T-helper 1 cell treated with Interleukin-12 subunit alpha and Interleukin-12 subunit beta and Interleukin-4 antibody, amounts not matched to agents 30 μg/mL and 1 μg/mL, for 36 hours (primary cell): ENCODE results near the gene MYOM3.

Experiments
- H3K27ac Mint-ChIP-seq: one replicate; pipeline ENCODE4 v1.8.0; 2021; ENCODE audit warnings: mild to moderate bottlenecking, mixed read lengths
- H3K27me3 Mint-ChIP-seq: one replicate; pipeline ENCODE4 v1.8.0; 2021; ENCODE audit warnings: low read depth, mixed read lengths
- H3K36me3 Mint-ChIP-seq: one replicate; pipeline ENCODE4 v1.8.0; 2021; ENCODE audit warnings: low read depth, mixed read lengths
- H3K4me1 Mint-ChIP-seq: one replicate; pipeline ENCODE4 v1.8.0; 2021; ENCODE audit warnings: low read depth, mixed read lengths
- H3K4me3 Mint-ChIP-seq: one replicate; pipeline ENCODE4 v1.8.0; 2021; ENCODE audit warnings: mild to moderate bottlenecking, moderate library complexity, mixed read lengths
- H3K9me3 Mint-ChIP-seq: one replicate; pipeline ENCODE4 v1.8.0; 2021; ENCODE audit warnings: mixed read lengths

The MYOM3 gene

GRCh38 chr1:24142546-24143534 is 30.9 kb upstream of the MYOM3 start, which contains the start of gene IL22RA1:
IL22RA1 (minus strand) TSS chr1:24143140; CDS start chr1:24143082, 58 bp downstream.
- Mint-ChIP-seq H3K9me3 (no peaks in the 10 kb centered on the region), H3K27me3 (peaks cover 17% of the 10 kb centered on the region), H3K4me1 (peaks cover 2% of the 10 kb centered on the region), H3K36me3 (no peaks in the 10 kb centered on the region), H3K27ac (no peak within 1 kb of the TSS), H3K4me3 (no peak within 1 kb of the TSS)

- H3K27ac Mint-ChIP-seq = no peak overlapping the region
- no peak overlapping the region for H3K4me3 Mint-ChIP-seq
- H3K9me3 Mint-ChIP-seq = no peaks in the 10 kb centered on the region
- H3K36me3 Mint-ChIP-seq = no peaks in the 10 kb centered on the region
- peaks cover 11% of the 10 kb centered on the region for H3K27me3 Mint-ChIP-seq
- peaks cover 2% of the 10 kb centered on the region for H3K4me1 Mint-ChIP-seq
Observed at GRCh38 chr1:24141311-24141997, 29.5 kb upstream of the MYOM3 start.

GRCh38 chr1:24140741-24141181 is 28.8 kb upstream of the MYOM3 start:
- H3K27ac Mint-ChIP-seq = no peak overlapping the region
- H3K27me3 Mint-ChIP-seq = peaks cover 7% of the 10 kb centered on the region
- H3K4me3 Mint-ChIP-seq = no peak overlapping the region
- peaks cover 2% of the 10 kb centered on the region for H3K4me1 Mint-ChIP-seq
- H3K9me3 Mint-ChIP-seq = no peaks in the 10 kb centered on the region
- H3K36me3 Mint-ChIP-seq = no peaks in the 10 kb centered on the region

GRCh38 chr1:24139841-24140425 is 28.0 kb upstream of the MYOM3 start:
- H3K27me3 Mint-ChIP-seq = peaks cover 7% of the 10 kb centered on the region
- H3K27ac Mint-ChIP-seq = no peak overlapping the region
- peaks cover 3% of the 10 kb centered on the region for H3K9me3 Mint-ChIP-seq
- no peak overlapping the region for H3K4me3 Mint-ChIP-seq
- H3K4me1 Mint-ChIP-seq = peaks cover 2% of the 10 kb centered on the region
- no peaks in the 10 kb centered on the region for H3K36me3 Mint-ChIP-seq

GRCh38 chr1:24139222-24139489 is 27.2 kb upstream of the MYOM3 start:
- Mint-ChIP-seq H3K4me3 (no peak overlapping the region), H3K9me3 (peaks cover 4% of the 10 kb centered on the region), H3K4me1 (peaks cover 2% of the 10 kb centered on the region), H3K36me3 (no peaks in the 10 kb centered on the region), H3K27me3 (peaks cover 3% of the 10 kb centered on the region), H3K27ac (no peak overlapping the region)

- H3K27ac Mint-ChIP-seq = no peak overlapping the region
- H3K4me1 Mint-ChIP-seq = peaks cover 2% of the 10 kb centered on the region
- peaks cover 4% of the 10 kb centered on the region for H3K9me3 Mint-ChIP-seq
- H3K36me3 Mint-ChIP-seq = no peaks in the 10 kb centered on the region
- peaks cover 3% of the 10 kb centered on the region for H3K27me3 Mint-ChIP-seq
- H3K4me3 Mint-ChIP-seq = no peak overlapping the region
Observed at GRCh38 chr1:24138476-24139221, 26.7 kb upstream of the MYOM3 start.

- Mint-ChIP-seq H3K36me3 (no peaks in the 10 kb centered on the region), H3K27ac (no peak overlapping the region), H3K4me1 (peaks cover 2% of the 10 kb centered on the region), H3K4me3 (no peak overlapping the region), H3K9me3 (peaks cover 4% of the 10 kb centered on the region), H3K27me3 (peaks cover 4% of the 10 kb centered on the region)
Observed at GRCh38 chr1:24136956-24137539, 25.1 kb upstream of the MYOM3 start.

- no peak overlapping the region for H3K4me3 Mint-ChIP-seq
- H3K27me3 Mint-ChIP-seq = peaks cover 6% of the 10 kb centered on the region
- no peak overlapping the region for H3K27ac Mint-ChIP-seq
- peaks cover 13% of the 10 kb centered on the region for H3K9me3 Mint-ChIP-seq
- H3K4me1 Mint-ChIP-seq = peaks cover 2% of the 10 kb centered on the region
- no peaks in the 10 kb centered on the region for H3K36me3 Mint-ChIP-seq
Observed at GRCh38 chr1:24134376-24134775, 22.4 kb upstream of the MYOM3 start.

GRCh38 chr1:24133819-24134218 is 21.9 kb upstream of the MYOM3 start:
- Mint-ChIP-seq H3K36me3 (no peaks in the 10 kb centered on the region), H3K4me1 (no peaks in the 10 kb centered on the region), H3K27ac (no peak overlapping the region), H3K4me3 (no peak overlapping the region), H3K9me3 (peaks cover 13% of the 10 kb centered on the region), H3K27me3 (peaks cover 6% of the 10 kb centered on the region)

GRCh38 chr1:24130385-24130784 is 18.4 kb upstream of the MYOM3 start:
- Mint-ChIP-seq H3K36me3 (no peaks in the 10 kb centered on the region), H3K27me3 (peaks cover 6% of the 10 kb centered on the region), H3K27ac (no peak overlapping the region), H3K4me1 (no peaks in the 10 kb centered on the region), H3K4me3 (no peak overlapping the region), H3K9me3 (peaks cover 13% of the 10 kb centered on the region)

- H3K36me3 Mint-ChIP-seq = no peaks in the 10 kb centered on the region
- no peak overlapping the region for H3K27ac Mint-ChIP-seq
- H3K4me3 Mint-ChIP-seq = no peak overlapping the region
- H3K27me3 Mint-ChIP-seq = peaks cover 6% of the 10 kb centered on the region
- H3K9me3 Mint-ChIP-seq = peaks cover 8% of the 10 kb centered on the region
- no peaks in the 10 kb centered on the region for H3K4me1 Mint-ChIP-seq
Observed at GRCh38 chr1:24127801-24128363, 15.9 kb upstream of the MYOM3 start.

- Mint-ChIP-seq H3K9me3 (peaks cover 8% of the 10 kb centered on the region), H3K4me1 (no peaks in the 10 kb centered on the region), H3K27ac (no peak overlapping the region), H3K4me3 (no peak overlapping the region), H3K27me3 (peaks cover 6% of the 10 kb centered on the region), H3K36me3 (no peaks in the 10 kb centered on the region)
Observed at GRCh38 chr1:24127134-24127800, 15.3 kb upstream of the MYOM3 start.

GRCh38 chr1:24126672-24127023 is 14.7 kb upstream of the MYOM3 start:
- H3K9me3 Mint-ChIP-seq = peaks cover 8% of the 10 kb centered on the region
- no peak overlapping the region for H3K4me3 Mint-ChIP-seq
- H3K4me1 Mint-ChIP-seq = no peaks in the 10 kb centered on the region
- no peak overlapping the region for H3K27ac Mint-ChIP-seq
- no peaks in the 10 kb centered on the region for H3K36me3 Mint-ChIP-seq
- H3K27me3 Mint-ChIP-seq = peaks cover 2% of the 10 kb centered on the region
